SK-N-SH treated with all-trans-retinoic acid at 6 μM for 48 hours (cell line): ENCODE data around the gene TMEM116.

ENCODE experiments used
- ARNTL ChIP-seq: fragments of 450-650 bp; formaldehyde crosslinking; IDR thresholded peaks from 2 replicates; pipeline ENCODE4 v1.5.0; 2020; ENCODE audit warnings: low read depth, mild to moderate bottlenecking, moderate library complexity, borderline replicate concordance
- CREB5 ChIP-seq: fragments of 250-450 bp; sonication (Bioruptor Pico); IDR thresholded peaks from 2 replicates; pipeline ENCODE4 v1.5.1; 2020; ENCODE audit warnings: low read depth, mild to moderate bottlenecking, moderate library complexity
- ESRRG ChIP-seq: fragments of 250-450 bp; sonication (Bioruptor Pico); IDR thresholded peaks from 2 replicates; pipeline ENCODE4 v1.6.1; 2021; ENCODE audit warnings: mild to moderate bottlenecking
- PATZ1 ChIP-seq: fragments of 250-450 bp; sonication (Bioruptor Pico); IDR thresholded peaks from 2 replicates; pipeline ENCODE4 v1.8.0; 2020; ENCODE audit warnings: mild to moderate bottlenecking, moderate library complexity, borderline replicate concordance
- POU6F1 ChIP-seq: fragments of 250-450 bp; sonication (Bioruptor Pico); IDR thresholded peaks from 2 replicates; pipeline ENCODE4 v1.8.0; 2021; ENCODE audit warnings: low read depth, mild to moderate bottlenecking, moderate library complexity, borderline replicate concordance
- PPARA ChIP-seq: fragments of 250-450 bp; sonication (Bioruptor Pico); IDR thresholded peaks from 2 replicates; pipeline ENCODE4 v1.5.0; 2020; ENCODE audit warnings: mild to moderate bottlenecking, borderline replicate concordance
- RARB ChIP-seq: fragments of 250-450 bp; sonication (Bioruptor Pico); IDR thresholded peaks from 2 replicates; pipeline ENCODE4 v1.8.0; 2021; ENCODE audit warnings: mild to moderate bottlenecking, moderate library complexity
- TCF4 ChIP-seq: fragments of 250-450 bp; sonication (Bioruptor Pico); IDR thresholded peaks from 2 replicates; pipeline ENCODE4 v1.8.0; 2021; ENCODE audit warnings: mild to moderate bottlenecking, moderate library complexity, borderline replicate concordance
- TSHZ2 ChIP-seq: fragments of 250-450 bp; sonication (Bioruptor Pico); IDR thresholded peaks from 2 replicates; pipeline ENCODE4 v1.5.0; 2020; ENCODE audit warnings: mild to moderate bottlenecking, moderate library complexity
- ZFP3 ChIP-seq: fragments of 250-450 bp; sonication (Bioruptor Pico); IDR thresholded peaks from 2 replicates; pipeline ENCODE4 v1.5.0; 2020; ENCODE audit warnings: mild to moderate bottlenecking, moderate library complexity
- ZFP30 ChIP-seq: fragments of 450-650 bp; formaldehyde crosslinking; IDR thresholded peaks from 2 replicates; pipeline ENCODE4 v1.5.0; 2022; ENCODE audit warnings: mild to moderate bottlenecking, moderate library complexity
- ZNF565 ChIP-seq: fragments of 450-650 bp; formaldehyde crosslinking; conservative IDR thresholded peaks from 2 replicates; pipeline ENCODE4 v1.5.0; 2020; ENCODE audit warnings: low read depth, mild to moderate bottlenecking, moderate library complexity
- ZNF70 ChIP-seq: fragments of 450-650 bp; formaldehyde crosslinking; IDR thresholded peaks from 2 replicates; pipeline ENCODE4 v1.5.0; 2020; ENCODE audit warnings: mild to moderate bottlenecking, moderate library complexity

GRCh38 chr12:111943929-111944328 lies 69.0 kb downstream of the TMEM116 start:
- TF ChIP-seq ZNF70 (no peak), PATZ1 (CRISPR knock-in tag) (no peak), ZNF565 (CRISPR knock-in tag) (no peak), PPARA (CRISPR knock-in tag) (no peak), TCF4 (CRISPR knock-in tag) (no peak), ARNTL (CRISPR knock-in tag) (no peak), TSHZ2 (CRISPR knock-in tag) (no peak), ESRRG (CRISPR knock-in tag) (no peak), POU6F1 (CRISPR knock-in tag) (no peak), ZFP3 (no peak), RARB (CRISPR knock-in tag) (no peak), CREB5 (CRISPR knock-in tag) (no peak), ZFP30 (CRISPR knock-in tag) (no peak)
